HepG2 (cell line): ENCODE measurements around the gene AP1S3. TPM values are rescaled to one million over a fixed set of nuclear protein-coding genes. Genes with fewer than 3 reads are reported as not detected.

Source experiments
- CBX1 ChIP-seq: IDR thresholded peaks from one replicate; pipeline ENCODE4 v1.6.1; 2016; ENCODE audit warnings: antibody characterized with exemption, low read depth
- FOSL1 ChIP-seq: sonication (generic); formaldehyde crosslinking; IDR thresholded peaks from 2 replicates; pipeline ENCODE4 v1.9.0; 2021; ENCODE audit warnings: missing genetic modification reagents, borderline replicate concordance
- FOSL2 ChIP-seq: sonication (generic); formaldehyde crosslinking; IDR thresholded peaks from 2 replicates; pipeline ENCODE4 v1.4.0; 2020; ENCODE audit warnings: missing genetic modification reagents
- FOXP1 ChIP-seq, 2 experiments: fragments of 450-650 bp in 1 of 2; IDR thresholded peaks; 2 replicates each; pipeline ENCODE4 v1.6.1; 2017 to 2018; ENCODE audit warnings: antibody characterized with exemption in 1 of 2
- IRX3 ChIP-seq: sonication (generic); formaldehyde crosslinking; IDR thresholded peaks from 2 replicates; pipeline ENCODE4 v1.8.1; 2023; ENCODE audit warnings: mild to moderate bottlenecking, low read depth, missing genetic modification reagents, borderline replicate concordance
- JARID2 ChIP-seq: sonication (generic); formaldehyde crosslinking; IDR thresholded peaks from 2 replicates; pipeline ENCODE4 v1.8.1; 2023; ENCODE audit warnings: missing genetic modification reagents, inconsistent platforms; ENCODE audit not compliant: insufficient replicate concordance
- JUN ChIP-seq: sonication (generic); formaldehyde crosslinking; IDR thresholded peaks from 2 replicates; pipeline ENCODE4 v1.4.0; 2020; ENCODE audit warnings: mild to moderate bottlenecking, missing genetic modification reagents
- JUND ChIP-seq: sonication (generic); formaldehyde crosslinking; IDR thresholded peaks from 2 replicates; pipeline ENCODE4 v1.8.0; 2022; ENCODE audit warnings: mild to moderate bottlenecking, missing genetic modification reagents
- KMT2A ChIP-seq: sonication (generic); formaldehyde crosslinking; IDR thresholded peaks from 2 replicates; pipeline ENCODE4 v1.4.0; 2020; ENCODE audit warnings: missing genetic modification reagents
- MIER3 ChIP-seq: IDR thresholded peaks from 2 replicates; pipeline ENCODE4 v1.6.1; 2016; ENCODE audit warnings: missing compliant biosample characterization, borderline replicate concordance
- NFYB ChIP-seq: sonication (generic); formaldehyde crosslinking; IDR thresholded peaks from 2 replicates; pipeline ENCODE4 v1.4.0; 2020; ENCODE audit warnings: missing genetic modification reagents
- NR2F6 ChIP-seq, 2 experiments: IDR thresholded peaks; 2 replicates each; pipeline ENCODE4 v1.6.1; 2016; ENCODE audit warnings: antibody characterized with exemption in 1 of 2, mild to moderate bottlenecking in 1 of 2
- RFXANK ChIP-seq: IDR thresholded peaks from 2 replicates; pipeline ENCODE4 v1.6.1; 2016
- SNRNP70 ChIP-seq: fragments of 200-400 bp; formaldehyde crosslinking; IDR thresholded peaks from 2 replicates; pipeline ENCODE4 v1.6.1; 2017; ENCODE audit warnings: mild to moderate bottlenecking, low read depth, low read length, moderate library complexity
- SOX13 ChIP-seq, 3 experiments: fragments of 450-650 bp in 1 of 3; sonication (generic) in 1 of 3; formaldehyde crosslinking in 1 of 3; IDR thresholded peaks in 2 of 3; conservative IDR thresholded peaks in 1 of 3; 2 replicates each; pipeline versions ENCODE4 v1.5.0 to v1.6.1; 2016 to 2020; ENCODE audit warnings: antibody characterized with exemption in 1 of 3, mild to moderate bottlenecking in 1 of 3, missing compliant biosample characterization in 1 of 3, missing genetic modification reagents in 1 of 3, moderate library complexity in 1 of 3
- THAP11 ChIP-seq: IDR thresholded peaks from 2 replicates; pipeline ENCODE4 v1.6.1; 2016; ENCODE audit warnings: missing biosample characterization, missing genetic modification reagents
- ZFP1 ChIP-seq: IDR thresholded peaks from 2 replicates; pipeline ENCODE4 v1.6.1; 2016
- ZFP36L2 ChIP-seq: sonication (generic); formaldehyde crosslinking; IDR thresholded peaks from 2 replicates; pipeline ENCODE4 v1.4.0; 2020; ENCODE audit warnings: missing genetic modification reagents
- ZNF431 ChIP-seq: sonication (generic); formaldehyde crosslinking; IDR thresholded peaks from 2 replicates; pipeline ENCODE4 v1.9.0; 2022; ENCODE audit warnings: missing genetic modification reagents, low read depth, mild to moderate bottlenecking, borderline replicate concordance
- ZNF451 ChIP-seq: sonication (generic); formaldehyde crosslinking; IDR thresholded peaks from 2 replicates; pipeline ENCODE4 v1.5.0; 2020; ENCODE audit warnings: mild to moderate bottlenecking, missing genetic modification reagents
- ZNF572 ChIP-seq: sonication (generic); formaldehyde crosslinking; IDR thresholded peaks from 2 replicates; pipeline ENCODE4 v1.5.1; 2020; ENCODE audit warnings: mild to moderate bottlenecking, missing genetic modification reagents
- ZNF614 ChIP-seq: IDR thresholded peaks from 2 replicates; pipeline ENCODE4 v1.6.1; 2018; ENCODE audit warnings: missing biosample characterization, missing genetic modification reagents, inconsistent platforms, borderline replicate concordance
- ZNF616 ChIP-seq: sonication (generic); formaldehyde crosslinking; IDR thresholded peaks from 2 replicates; pipeline ENCODE4 v1.5.0; 2020; ENCODE audit warnings: low read depth, mild to moderate bottlenecking, missing genetic modification reagents
- ZNF678 ChIP-seq: sonication (generic); formaldehyde crosslinking; IDR thresholded peaks from 2 replicates; pipeline ENCODE4 v1.4.0; 2020; ENCODE audit warnings: mild to moderate bottlenecking, missing genetic modification reagents
- polyA plus RNA-seq, 8 experiments: library from polyadenylated mRNA; depleted of rRNA in 3 of 8; stranded (reverse) in 7 of 8; unstranded in 1 of 8; fragments of >200 nt; fragmentation: Illumina TruSeq in 4 of 8; extraction: Trizol in 4 of 8; gene quantifications; 2 replicates each; pipeline versions ENCODE4 v1.2.1 to v1.2.3, GENCODE V29; 2011 to 2016; ENCODE audit warnings: low read depth in 4 of 8, missing spikeins in 1 of 8, mixed read lengths in 1 of 8; ENCODE audit not compliant: insufficient read depth in 1 of 8
- total RNA-seq, 5 experiments: library from RNA; depleted of rRNA; stranded (reverse); fragments of >200 nt; fragmentation: Illumina TruSeq; extraction: Trizol; gene quantifications; 2 replicates each; pipeline ENCODE4 v1.2.3, GENCODE V29; 2016; ENCODE audit warnings: low read depth in 1 of 5
- TF ChIP-seq, protein P1 (sequence below): sonication (generic); formaldehyde crosslinking; IDR thresholded peaks from 2 replicates; pipeline ENCODE4 v1.4.0; 2020; ENCODE audit warnings: missing genetic modification reagents

Gene AP1S3
- total and polyA plus RNA-seq, 2 of the 13 experiments (the other 11 are each of a cell fraction or from before 2014, with no cell fraction given), result 3.0 to 16.3 TPM

DNA sequence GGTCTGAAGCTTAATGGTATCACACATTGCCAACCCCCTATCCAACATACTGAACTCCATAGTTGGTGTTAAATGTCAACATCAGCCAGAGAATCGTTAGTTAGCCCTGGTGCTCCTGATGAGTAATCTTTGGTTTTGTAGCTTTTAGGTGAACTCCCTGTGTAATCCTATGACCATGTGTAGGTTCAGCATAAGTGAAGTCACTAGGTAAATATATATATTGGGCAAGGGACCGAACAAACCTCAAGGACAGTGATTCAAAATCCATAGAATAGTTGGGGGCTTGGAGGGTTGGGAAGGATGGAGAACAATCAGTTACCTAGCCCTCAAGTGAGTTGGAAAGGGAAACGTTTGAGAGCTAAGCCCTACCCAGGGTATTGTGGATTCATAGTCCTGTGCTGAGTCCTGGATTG lies 16.0 kb upstream of the AP1S3 start (continued):
- TF ChIP-seq NR2F6 (IDR thresholded peaks at IDR 0.05) (peak; percentile 18; the same call in 1 of the 2 replicates), NR2F6 (CRISPR knock-in tag; IDR thresholded peaks at IDR 0.05) (0 out of 2 replicates have a peak, but pooled peaks have one; percentile 8), ZNF614 (no peak), RFXANK (no peak), CBX1 (no peak), ZNF431 (CRISPR knock-in tag) (no peak), ZNF678 (CRISPR knock-in tag) (no peak), JUN (CRISPR knock-in tag) (peak; percentile 54; the same call in 1 of the 2 replicates), FOSL1 (CRISPR knock-in tag) (no peak), SNRNP70 (no peak), ZFP1 (CRISPR knock-in tag) (no peak), JARID2 (CRISPR knock-in tag) (no peak), KMT2A (CRISPR knock-in tag) (no peak), JUND (CRISPR knock-in tag) (peak; percentile 28; the same call in 1 of the 2 replicates), SOX13 (IDR thresholded peaks at IDR 0.05) (no peak), SOX13 (CRISPR knock-in tag; conservative IDR thresholded peaks at IDR 0.05 in 1 of 2, IDR thresholded peaks at IDR 0.05 in 1 of 2) (peak in 1 of 2 experiments; percentile 54; a peak in 1 of 4 replicates), ZNF572 (CRISPR knock-in tag) (no peak), ZNF451 (CRISPR knock-in tag) (no peak), IRX3 (CRISPR knock-in tag) (no peak), THAP11 (CRISPR knock-in tag) (peak; percentile 35; the same call in 1 of the 2 replicates), ZFP36L2 (CRISPR knock-in tag) (no peak), FOXP1 (IDR thresholded peaks at IDR 0.05) (no peak), FOXP1 (CRISPR knock-in tag; IDR thresholded peaks at IDR 0.05) (0 out of 2 replicates have a peak, but pooled peaks have one; percentile 21), NFYB (CRISPR knock-in tag) (no peak), FOSL2 (CRISPR knock-in tag) (peak; percentile 89), MIER3 (CRISPR knock-in tag) (0 out of 2 replicates have a peak, but pooled peaks have one; percentile 63), ZNF616 (CRISPR knock-in tag) (no peak)
- TF ChIP-seq, protein P1, sequence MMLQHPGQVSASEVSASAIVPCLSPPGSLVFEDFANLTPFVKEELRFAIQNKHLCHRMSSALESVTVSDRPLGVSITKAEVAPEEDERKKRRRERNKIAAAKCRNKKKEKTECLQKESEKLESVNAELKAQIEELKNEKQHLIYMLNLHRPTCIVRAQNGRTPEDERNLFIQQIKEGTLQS, result 0 out of 2 replicates have a peak, but pooled peaks have one; percentile 48
